ENCODE results near the gene OR13C4.
"Not testable (repeated sequence)": the region's sequence is repeated elsewhere in the genome, so short reads cannot be mapped to it uniquely, and the experiment has no call there.

Gene OR13C4

DNA sequence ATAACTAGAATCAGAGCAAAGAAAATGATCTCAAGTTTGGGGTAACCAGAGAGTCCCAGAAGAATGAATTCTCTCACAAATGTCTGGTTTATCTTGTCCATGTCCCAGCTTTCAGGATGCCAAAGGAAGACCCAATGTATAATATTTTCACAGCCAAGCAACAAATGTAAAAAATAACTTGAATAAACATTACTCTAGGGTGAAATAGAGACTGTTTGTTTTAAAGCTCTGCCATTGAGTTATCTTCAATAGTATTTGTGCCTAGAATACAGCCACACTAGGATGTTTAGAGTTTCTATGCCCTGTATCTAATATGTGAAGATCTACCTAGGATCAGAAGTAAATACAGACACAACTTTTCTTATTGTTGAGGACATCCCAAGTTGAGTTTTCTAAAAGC lies at the start of gene OR13C4:
Gene OR13C4 (minus strand): TSS at position 101 of the 400 bp plus-strand sequence. CDS start 0 bp downstream, at position 101.
- no peak for DNase-seq

DNA sequence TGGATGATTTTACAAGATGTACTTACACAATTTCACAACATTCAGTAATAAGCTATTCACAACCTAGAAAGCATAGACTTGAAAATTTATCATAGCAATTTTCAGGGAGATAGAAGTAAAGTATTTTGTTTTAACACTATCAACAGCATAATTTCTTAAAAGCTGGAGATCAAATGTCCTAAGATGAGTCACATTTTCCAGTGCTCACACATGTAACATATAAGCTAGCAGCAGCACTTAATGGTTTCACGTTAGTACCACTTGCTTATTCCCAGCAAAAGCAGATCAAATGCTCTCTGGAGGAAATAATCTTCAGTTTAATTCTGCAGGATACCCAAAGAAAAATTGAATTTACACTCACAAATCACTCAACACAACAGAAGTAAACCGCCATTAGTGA lies 48.4 kb upstream of the OR13C4 start:
- no peak for DNase-seq

- DNase-seq = no peak
Observed at GRCh38 chr9:104572612-104573011, 45.6 kb upstream of the OR13C4 start.

GRCh38 chr9:104568868-104569267 lies 41.9 kb upstream of the OR13C4 start, which contains the start of gene OR13C8:
Gene OR13C8, plus strand, starts transcription at chr9:104569168. Its CDS starts 0 bp downstream, at chr9:104569168.
- no peak for DNase-seq

DNA sequence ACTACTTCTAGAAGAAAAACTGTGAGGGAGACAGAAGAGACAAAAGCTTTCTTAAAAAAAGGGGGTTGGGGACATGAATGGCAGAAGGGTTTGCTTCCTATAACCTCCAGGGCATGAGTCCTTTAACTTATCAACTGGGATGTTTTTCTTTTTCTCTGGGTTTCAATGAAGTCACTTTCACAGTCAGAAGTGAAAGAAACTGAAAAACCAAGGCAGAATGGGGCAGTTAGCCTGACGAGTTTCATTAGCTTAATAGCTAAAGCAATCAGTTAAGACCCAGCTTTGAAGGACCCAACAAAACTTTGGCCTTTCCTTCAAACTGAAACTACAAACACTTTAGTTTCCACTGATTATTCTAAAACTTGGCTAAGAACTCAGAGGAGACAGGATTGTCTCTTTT lies 37.3 kb upstream of the OR13C4 start:
- DNase-seq = no peak

DNA sequence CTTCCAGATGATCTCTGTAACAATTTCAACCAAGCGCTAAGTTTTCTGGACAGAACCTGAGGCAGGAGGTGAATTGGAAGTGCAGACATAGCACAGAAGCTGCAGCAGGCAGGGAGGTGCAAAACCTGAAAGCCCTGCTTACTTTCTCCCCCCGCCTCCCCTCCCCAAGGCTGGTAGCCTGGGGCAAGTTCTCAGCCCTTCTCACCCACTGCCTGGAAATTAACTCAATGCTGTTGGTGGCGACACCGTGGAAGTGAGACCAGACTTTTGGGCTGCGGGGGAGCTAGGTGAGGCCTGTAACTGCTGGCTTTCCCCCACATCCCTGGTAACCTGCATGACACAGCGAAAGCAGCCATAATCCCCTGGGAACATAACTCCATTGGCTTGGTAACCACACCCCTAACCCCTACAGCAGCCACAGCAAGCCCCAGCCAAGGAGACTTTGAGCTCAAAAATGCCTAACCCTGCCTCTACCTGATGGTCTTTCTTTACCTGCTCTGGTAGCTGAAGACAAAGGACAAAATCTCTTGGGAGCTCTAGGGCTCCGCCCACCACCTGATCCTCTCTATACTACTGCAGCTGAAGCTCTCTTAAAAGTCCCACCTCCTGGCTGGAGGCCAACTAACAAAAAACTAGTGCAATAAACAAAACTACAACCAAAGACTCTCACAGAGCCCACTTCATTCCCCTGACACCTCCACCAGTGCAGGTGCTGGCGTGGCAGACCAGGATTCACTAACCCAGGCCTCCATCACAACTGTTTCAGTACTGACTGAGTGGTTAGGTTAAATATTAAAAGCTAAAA lies 30.0 kb upstream of the OR13C4 start:
- DNase-seq = no peak

DNA sequence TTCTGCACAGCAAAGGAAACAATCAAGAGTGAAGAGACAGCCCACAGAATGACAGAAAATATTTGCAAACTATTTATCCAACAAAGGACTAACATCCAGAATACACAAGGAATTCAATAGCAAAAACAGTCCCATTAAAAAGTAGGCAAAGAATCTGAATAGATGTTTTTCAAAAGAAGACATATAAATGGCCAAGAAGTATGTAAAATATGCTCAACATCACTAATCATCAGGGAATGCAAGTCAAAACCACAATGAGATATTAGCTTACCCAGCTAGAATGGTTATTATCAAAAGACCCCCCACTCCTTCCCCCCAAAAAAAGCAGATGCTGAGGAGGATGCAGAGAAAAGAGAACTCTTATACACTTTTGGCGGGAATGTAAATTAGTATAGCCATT lies 28.5 kb upstream of the OR13C4 start:
- DNase-seq = no peak

GRCh38 chr9:104553261-104553660 lies 26.3 kb upstream of the OR13C4 start:
- no peak for DNase-seq

GRCh38 chr9:104544644-104545043 lies 17.6 kb upstream of the OR13C4 start:
- no peak for DNase-seq

DNA sequence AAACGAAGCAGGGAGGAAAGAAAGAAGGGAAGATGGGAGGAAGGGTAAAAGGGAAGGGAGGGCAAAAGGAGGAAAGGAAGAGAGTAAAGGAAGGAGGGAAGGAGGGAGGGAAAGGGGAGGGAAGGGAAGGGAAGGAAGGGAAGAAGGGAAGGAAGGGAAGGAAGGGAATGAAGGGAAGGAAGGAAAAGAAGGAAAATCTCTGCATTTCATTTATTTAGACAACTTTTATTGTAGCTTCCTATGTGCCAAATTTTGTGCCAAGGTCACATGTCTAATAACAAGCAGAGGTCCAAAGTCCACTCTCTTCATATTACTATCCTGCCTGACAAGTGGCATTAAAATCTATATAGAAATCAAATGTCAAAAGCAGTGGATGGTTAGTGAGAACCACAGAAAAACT lies 12.3 kb upstream of the OR13C4 start:
- DNase-seq = no peak

GRCh38 chr9:104536756-104537155 lies 9.7 kb upstream of the OR13C4 start, which contains the start of gene OR13C3:
Gene OR13C3, minus strand, starts transcription at chr9:104536856. Its CDS starts 133 bp downstream, at chr9:104536723.
- no peak for DNase-seq

- not testable (repeated sequence) for DNase-seq
Observed at GRCh38 chr9:104520241-104520640, 6.8 kb downstream of the OR13C4 start.

GRCh38 chr9:104514901-104515300 lies 12.1 kb downstream of the OR13C4 start:
- DNase-seq = no peak

DNA sequence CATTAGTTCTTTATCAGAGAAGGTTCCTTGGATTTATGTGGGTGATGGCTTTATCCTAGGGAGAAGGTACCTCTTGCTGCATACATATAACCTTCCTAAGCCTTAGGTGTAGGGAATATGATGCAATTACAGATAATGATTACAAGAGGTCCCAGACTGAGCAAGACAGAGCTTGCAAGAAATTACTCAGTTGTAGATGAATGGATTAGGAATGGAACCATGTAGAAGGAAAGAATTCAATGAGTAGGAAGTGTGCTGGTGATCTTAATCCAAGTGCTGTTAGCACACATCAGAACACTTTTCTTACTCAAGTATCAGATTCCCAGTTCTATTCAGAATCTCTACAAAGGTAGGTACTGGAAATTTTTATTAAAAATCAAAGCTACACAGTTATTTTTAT lies 20.4 kb downstream of the OR13C4 start:
- DNase-seq = no peak

DNA sequence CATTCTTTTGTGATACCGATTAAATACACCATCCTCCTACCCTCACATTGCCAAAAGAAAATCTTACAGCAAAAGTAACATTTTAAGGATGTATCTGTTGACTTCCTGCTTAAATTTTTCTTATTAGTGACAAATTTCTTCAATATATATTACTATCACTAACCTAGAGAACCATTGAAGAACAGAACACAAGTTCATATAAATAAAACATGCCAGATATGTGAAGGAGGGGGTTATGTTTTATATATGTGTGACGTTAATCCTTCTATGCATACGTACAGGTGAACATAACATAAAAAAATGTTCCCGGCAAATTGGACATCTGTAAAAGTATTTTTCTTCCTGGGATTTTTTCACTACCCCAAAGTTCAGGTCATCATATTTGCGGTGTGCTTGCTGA lies 23.0 kb downstream of the OR13C4 start, which contains the start of gene OR13F1:
Gene OR13F1 (plus strand): TSS at position 301 of the 400 bp plus-strand sequence. CDS start 0 bp downstream, at position 301.
- no peak for DNase-seq

DNA sequence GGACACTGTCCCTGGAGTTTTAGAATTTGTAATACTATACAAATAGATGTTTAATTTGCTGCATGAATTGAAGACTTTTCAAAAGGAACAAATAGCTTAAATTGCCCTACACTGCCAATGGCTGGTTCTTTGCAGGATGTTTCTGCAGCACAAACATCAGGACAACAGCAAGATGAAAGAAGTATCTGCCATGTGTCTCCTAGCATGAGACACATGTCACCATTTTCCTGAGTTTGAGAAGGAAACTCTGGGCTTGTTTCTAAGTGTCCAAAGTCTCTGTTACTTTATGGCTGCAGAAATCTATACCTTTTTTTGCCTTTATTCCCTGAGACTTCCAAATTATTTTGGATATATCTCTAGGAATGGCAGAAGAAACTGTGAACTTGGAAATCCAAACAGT lies 23.6 kb downstream of the OR13C4 start:
- no peak for DNase-seq

GRCh38 chr9:104494808-104495207 lies 32.2 kb downstream of the OR13C4 start:
- peak; percentile 15 for DNase-seq

DNA sequence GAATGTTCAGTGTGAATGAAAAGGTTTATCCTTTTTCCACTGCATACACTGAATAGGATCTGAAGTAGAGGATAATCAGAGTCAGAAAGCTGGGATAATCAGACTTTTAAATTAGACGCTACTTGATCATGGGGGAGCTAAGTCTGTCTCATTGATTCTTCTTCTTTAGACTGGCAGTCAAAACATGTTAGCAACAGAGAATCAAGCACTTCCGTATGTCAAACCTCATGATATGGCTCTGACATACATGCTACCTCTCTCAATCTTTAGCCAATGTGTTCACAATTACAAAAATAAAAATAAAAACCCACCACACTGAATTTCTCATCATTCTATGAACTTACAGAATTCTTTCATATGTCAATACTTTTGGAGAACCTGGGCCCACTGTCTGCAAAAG lies 42.0 kb downstream of the OR13C4 start:
- DNase-seq = no peak

DNA sequence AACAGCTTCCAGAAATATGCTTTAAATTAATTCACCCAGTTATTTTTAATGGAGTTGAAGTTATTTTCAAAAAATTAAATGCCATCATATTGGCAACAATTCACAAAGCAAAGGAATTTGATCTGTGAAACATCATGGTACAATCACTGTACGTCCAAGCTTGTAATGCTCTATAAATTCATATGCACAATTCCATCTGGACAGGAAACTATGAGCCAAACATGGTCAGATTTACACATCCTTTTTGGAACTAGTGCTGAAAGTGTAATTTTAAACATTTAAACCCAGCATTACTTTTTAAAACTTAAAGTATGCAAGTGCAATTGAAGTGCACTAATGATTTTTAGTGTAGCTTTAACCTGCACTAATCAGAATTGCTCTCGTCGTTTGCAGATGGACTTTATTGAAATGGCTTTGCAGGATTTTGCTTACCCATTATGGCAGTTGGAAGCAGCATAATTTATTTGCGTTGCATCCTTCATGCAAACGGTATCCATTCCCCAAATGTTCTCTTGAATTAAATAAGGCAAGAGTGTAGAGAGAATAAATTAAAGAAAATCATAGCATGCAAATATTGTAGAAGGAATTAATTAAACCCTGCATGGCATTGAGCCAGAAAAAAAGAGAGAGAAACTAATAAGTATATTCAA lies 44.0 kb downstream of the OR13C4 start:
- DNase-seq = no peak
